Activated T-cell treated with anti-CD3 and anti-CD28 coated beads, Interleukin-2, amount 50 U/mL, for 72 hours (primary cell): Measurements from ENCODE around the gene GALNT9. TPM values are rescaled to one million over a fixed set of nuclear protein-coding genes. Genes with fewer than 3 reads are reported as not detected.

Source experiments
- ATAC-seq, 2 donors: fragments of 150-1000 bp; cut with Tn5 transposase; replicated peaks in 1 of 2; 2 replicates each; pipeline ENCODE4 v1.10.0; 2021; ENCODE audit warnings: moderate library complexity in 2 of 2, mild to moderate bottlenecking in 1 of 2
- DNase-seq, 2 donors: peaks; one replicate each; pipeline ENCODE4 v3.0.0; 2021 to 2022; ENCODE audit warnings: mixed read lengths in 1 of 2
- H3K27ac Mint-ChIP-seq: one replicate; pipeline ENCODE4 v1.8.0; 2022; ENCODE audit warnings: mild to moderate bottlenecking, moderate library complexity, mixed read lengths
- H3K27me3 Mint-ChIP-seq: one replicate; pipeline ENCODE4 v1.8.0; 2022; ENCODE audit warnings: low read depth, mixed read lengths
- H3K36me3 Mint-ChIP-seq, 2 donors: one replicate each; pipeline ENCODE4 v1.8.0; 2022; ENCODE audit warnings: mixed read lengths in 2 of 2, mild to moderate bottlenecking in 1 of 2; ENCODE audit not compliant: insufficient read depth in 2 of 2
- H3K4me1 Mint-ChIP-seq: one replicate; pipeline ENCODE4 v1.8.0; 2022; ENCODE audit warnings: low read depth, mixed read lengths
- H3K4me3 Mint-ChIP-seq, 2 donors: one replicate each; pipeline ENCODE4 v1.8.0; 2022; ENCODE audit warnings: mild to moderate bottlenecking in 2 of 2, mixed read lengths in 2 of 2, moderate library complexity in 2 of 2
- H3K9me3 Mint-ChIP-seq, 2 donors: one replicate each; pipeline ENCODE4 v1.8.0; 2022; ENCODE audit warnings: mixed read lengths in 2 of 2
- total RNA-seq, 2 donors: library from RNA; stranded (reverse); gene quantifications; one replicate each; pipeline ENCODE4 v1.2.3, GENCODE V29; 2022

Gene GALNT9
- total RNA-seq, 2 donors from 2014 or later, result 0.42 to 0.53 TPM

- peaks cover 4% of the 10 kb centered on the region for H3K27me3 Mint-ChIP-seq
- H3K36me3 Mint-ChIP-seq, result peaks cover 2% of the 10 kb centered on the region in 2 donors
- H3K9me3 Mint-ChIP-seq, result peaks cover 0 to 3% of the 10 kb centered on the region in 2 donors
- H3K4me1 Mint-ChIP-seq, result no peaks in the 10 kb centered on the region
- no peak for DNase-seq
- no peak for ATAC-seq
- no peak overlapping the region for H3K4me3 Mint-ChIP-seq
- H3K27ac Mint-ChIP-seq, result no peak overlapping the region
Measured at GRCh38 chr12:132292328-132293319, 36.8 kb downstream of the GALNT9 start.

GRCh38 chr12:132291402-132292175 is 37.8 kb downstream of the GALNT9 start:
- no peak overlapping the region for H3K4me3 Mint-ChIP-seq
- DNase-seq, result no peak
- no peak overlapping the region for H3K27ac Mint-ChIP-seq
- peaks cover 2% of the 10 kb centered on the region in 2 donors for H3K36me3 Mint-ChIP-seq
- peaks cover 0 to 3% of the 10 kb centered on the region in 2 donors for H3K9me3 Mint-ChIP-seq
- ATAC-seq, result no peak
- H3K27me3 Mint-ChIP-seq, result peaks cover 4% of the 10 kb centered on the region
- H3K4me1 Mint-ChIP-seq, result no peaks in the 10 kb centered on the region

DNA sequence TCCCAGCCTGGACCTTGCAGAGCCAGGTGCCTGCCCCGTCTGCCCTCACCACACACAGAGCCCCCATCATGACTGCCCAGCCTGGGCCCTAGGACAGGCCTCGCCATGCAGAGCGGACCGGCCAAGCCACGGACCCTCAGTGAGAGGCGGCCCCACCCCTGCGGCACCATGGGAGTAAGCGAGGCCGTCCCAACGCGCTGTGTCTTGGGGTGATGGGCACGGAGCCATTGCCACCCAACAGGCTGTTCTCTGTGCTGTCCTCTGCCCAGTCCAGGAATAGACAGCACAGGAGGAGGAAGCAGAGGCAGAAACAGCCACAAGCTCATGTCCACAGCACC is 39.2 kb downstream of the GALNT9 start:
- Mint-ChIP-seq H3K4me3 (no peak overlapping the region), H3K4me1 (peaks cover 7% of the 10 kb centered on the region), H3K27ac (no peak overlapping the region), H3K9me3 (peaks cover 0 to 3% of the 10 kb centered on the region in 2 donors), H3K27me3 (peaks cover 10% of the 10 kb centered on the region), H3K36me3 (peaks cover 2% of the 10 kb centered on the region in 2 donors)
- DNase-seq, result no peak
- no peak for ATAC-seq

GRCh38 chr12:132289356-132290202 is 39.8 kb downstream of the GALNT9 start:
- Mint-ChIP-seq H3K4me3 (no peak overlapping the region), H3K4me1 (peaks cover 10% of the 10 kb centered on the region), H3K36me3 (peaks cover 2% of the 10 kb centered on the region in 2 donors), H3K27ac (no peak overlapping the region), H3K9me3 (peaks cover 0 to 3% of the 10 kb centered on the region in 2 donors), H3K27me3 (peaks cover 8% of the 10 kb centered on the region)
- ATAC-seq (no peak), DNase-seq (no peak)

GRCh38 chr12:132288516-132289215 is 40.7 kb downstream of the GALNT9 start:
- Mint-ChIP-seq H3K4me3 (no peak overlapping the region), H3K36me3 (peaks cover 2% of the 10 kb centered on the region in 2 donors), H3K9me3 (peaks cover 0 to 3% of the 10 kb centered on the region in 2 donors), H3K4me1 (peaks cover 15% of the 10 kb centered on the region), H3K27me3 (peaks cover 8% of the 10 kb centered on the region), H3K27ac (no peak overlapping the region)
- DNase-seq (no peak), ATAC-seq (no peak)

- Mint-ChIP-seq H3K27me3 (peaks cover 8% of the 10 kb centered on the region), H3K36me3 (peaks cover 2% of the 10 kb centered on the region in 2 donors), H3K9me3 (peaks cover 0 to 3% of the 10 kb centered on the region in 2 donors), H3K4me3 (no peak overlapping the region), H3K4me1 (peaks cover 15% of the 10 kb centered on the region), H3K27ac (no peak overlapping the region)
- ATAC-seq (no peak), DNase-seq (no peak)
Measured at GRCh38 chr12:132287391-132288238, 41.8 kb downstream of the GALNT9 start.

- peaks cover 8% of the 10 kb centered on the region for H3K27me3 Mint-ChIP-seq
- DNase-seq, result no peak
- peaks cover 15% of the 10 kb centered on the region for H3K4me1 Mint-ChIP-seq
- H3K36me3 Mint-ChIP-seq, result peaks cover 0 to under 1% of the 10 kb centered on the region in 2 donors
- H3K4me3 Mint-ChIP-seq, result no peak overlapping the region
- peak in 1 of 2 donors; percentile 22 for ATAC-seq
- no peak overlapping the region for H3K27ac Mint-ChIP-seq
- H3K9me3 Mint-ChIP-seq, result peaks cover 0 to 3% of the 10 kb centered on the region in 2 donors
Measured at GRCh38 chr12:132286912-132287311, 42.5 kb downstream of the GALNT9 start.

DNA sequence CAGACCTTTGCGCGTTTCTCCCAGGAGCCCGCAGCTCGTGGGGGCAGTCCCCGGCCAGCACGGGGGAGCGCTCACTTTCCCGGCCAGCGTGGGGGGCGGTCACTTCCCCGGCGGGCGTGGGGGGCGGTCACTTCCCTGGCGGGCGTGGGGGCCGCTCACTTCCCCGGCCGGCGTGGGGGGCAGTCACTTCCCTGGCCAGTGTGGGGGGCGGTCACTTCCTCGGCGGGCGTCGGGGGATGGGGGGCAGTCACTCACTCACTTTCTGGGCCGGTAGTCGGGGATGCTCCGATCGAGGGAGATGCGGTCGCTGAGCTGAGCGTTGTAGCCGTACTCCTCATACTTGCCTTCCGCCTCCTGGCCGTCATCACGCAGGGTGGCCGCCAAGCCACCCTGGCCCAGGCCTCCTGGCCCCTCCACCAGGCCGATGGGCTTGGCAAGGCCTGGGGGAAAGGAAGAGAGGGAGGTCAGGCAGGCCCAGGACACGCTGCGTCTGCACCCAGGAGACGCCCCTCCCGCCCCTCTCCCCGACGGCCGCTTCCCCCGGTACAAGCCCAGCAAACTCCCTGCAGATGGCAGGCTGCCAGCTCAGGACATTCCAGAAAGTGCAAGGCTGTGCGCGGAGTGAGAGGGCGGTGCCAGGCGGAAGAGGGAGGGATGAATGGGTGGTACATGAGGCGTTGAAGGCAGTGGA is 43.3 kb downstream of the GALNT9 start:
- no peaks in the 10 kb centered on the region for H3K36me3 Mint-ChIP-seq
- H3K4me3 Mint-ChIP-seq, result no peak overlapping the region
- H3K9me3 Mint-ChIP-seq, result peaks cover 0 to 3% of the 10 kb centered on the region in 2 donors
- no peak for DNase-seq
- H3K27ac Mint-ChIP-seq, result no peak overlapping the region
- peaks cover 15% of the 10 kb centered on the region for H3K4me1 Mint-ChIP-seq
- ATAC-seq, result no peak
- H3K27me3 Mint-ChIP-seq, result peaks cover 8% of the 10 kb centered on the region

DNA sequence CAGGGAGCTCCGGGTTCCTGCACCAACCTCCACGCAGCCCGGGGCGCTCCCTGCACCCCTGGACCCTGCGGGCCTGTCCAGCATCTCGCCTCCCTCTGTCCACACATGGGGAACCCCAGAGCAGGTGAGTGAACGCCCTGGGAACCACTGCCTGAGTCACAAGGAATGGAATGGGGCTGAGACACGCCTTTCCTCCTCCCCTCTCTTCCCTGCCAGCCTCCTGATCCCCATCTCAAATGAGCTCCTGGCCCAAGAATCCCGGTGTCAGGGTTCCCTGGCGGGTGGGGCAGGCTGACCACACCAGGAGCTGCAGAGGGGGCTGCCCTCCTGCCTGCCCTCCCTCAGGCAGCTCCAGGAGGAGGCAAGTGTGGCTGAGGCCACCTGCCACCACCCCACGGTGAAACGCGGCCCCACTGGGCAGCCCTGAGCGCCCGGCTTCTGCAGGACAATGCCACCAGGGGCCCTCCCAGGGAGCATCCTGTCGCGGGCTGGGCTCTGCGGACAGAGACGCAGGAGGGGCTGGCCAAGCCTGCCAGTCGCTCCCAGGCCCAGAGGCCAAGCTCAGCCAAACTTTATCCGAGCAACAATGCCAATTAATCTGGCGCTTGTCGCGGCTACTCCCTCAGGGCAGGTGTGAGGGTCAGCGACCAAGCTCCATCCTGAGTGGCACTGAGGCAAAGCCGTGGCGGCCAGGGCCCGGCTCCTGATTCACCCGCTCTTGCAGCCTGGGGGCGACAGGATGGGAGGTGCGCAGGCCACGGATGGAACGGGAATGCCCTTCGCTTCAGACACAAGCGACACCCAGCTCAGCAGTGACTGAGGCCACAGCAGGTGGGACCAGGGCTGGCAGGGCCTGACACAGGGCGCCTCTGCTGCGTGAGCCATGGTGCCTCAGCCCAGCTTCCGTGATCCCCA is 44.3 kb downstream of the GALNT9 start:
- H3K9me3 Mint-ChIP-seq, result peaks cover 0 to under 1% of the 10 kb centered on the region in 2 donors
- no peak overlapping the region for H3K4me3 Mint-ChIP-seq
- peaks cover 15% of the 10 kb centered on the region for H3K4me1 Mint-ChIP-seq
- no peak overlapping the region for H3K27ac Mint-ChIP-seq
- no peak for DNase-seq
- no peak for ATAC-seq
- no peaks in the 10 kb centered on the region for H3K36me3 Mint-ChIP-seq
- peaks cover 8% of the 10 kb centered on the region for H3K27me3 Mint-ChIP-seq

- DNase-seq (no peak), ATAC-seq (no peak)
- no peak overlapping the region for H3K27ac Mint-ChIP-seq
- no peaks in the 10 kb centered on the region for H3K9me3 Mint-ChIP-seq
- peaks cover 15% of the 10 kb centered on the region for H3K4me1 Mint-ChIP-seq
- H3K4me3 Mint-ChIP-seq, result peak overlapping the region in 1 of 2 donors; percentile 27
- H3K36me3 Mint-ChIP-seq, result no peaks in the 10 kb centered on the region
- H3K27me3 Mint-ChIP-seq, result peaks cover 8% of the 10 kb centered on the region
Measured at GRCh38 chr12:132284071-132284826, 45.1 kb downstream of the GALNT9 start.
